HG03196 (cell line): ENCODE measurements around the gene SFXN1.
"Not testable (repeated sequence)": the region's sequence is repeated elsewhere in the genome, so short reads cannot be mapped to it uniquely, and the experiment has no call there.

Experiments used
- ATAC-seq: cut with Tn5 transposase; IDR thresholded peaks from one replicate; pipeline ENCODE4 v1.9.1; 2021; ENCODE audit not compliant: unreplicated experiment

SFXN1 gene

DNA sequence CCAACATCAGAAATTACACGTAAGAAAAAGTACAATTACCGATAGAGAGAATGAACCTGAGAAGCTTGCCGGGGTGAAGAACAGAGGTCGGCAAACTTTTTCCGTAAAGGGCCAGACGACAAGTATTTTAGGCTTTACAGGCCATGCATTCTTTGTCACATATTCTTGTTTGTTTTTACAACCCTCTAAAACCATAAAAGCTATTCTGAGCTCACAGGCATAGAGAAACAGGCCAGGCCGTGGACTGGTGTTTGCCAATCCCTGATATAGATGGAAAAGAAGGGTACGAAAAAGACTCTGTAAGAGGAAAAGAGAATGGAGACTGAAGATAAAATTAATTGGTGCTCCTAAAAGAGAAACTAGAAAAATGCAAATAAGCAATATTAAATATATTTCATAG, 15.4 kb downstream of the SFXN1 start:
- ATAC-seq: no peak

DNA sequence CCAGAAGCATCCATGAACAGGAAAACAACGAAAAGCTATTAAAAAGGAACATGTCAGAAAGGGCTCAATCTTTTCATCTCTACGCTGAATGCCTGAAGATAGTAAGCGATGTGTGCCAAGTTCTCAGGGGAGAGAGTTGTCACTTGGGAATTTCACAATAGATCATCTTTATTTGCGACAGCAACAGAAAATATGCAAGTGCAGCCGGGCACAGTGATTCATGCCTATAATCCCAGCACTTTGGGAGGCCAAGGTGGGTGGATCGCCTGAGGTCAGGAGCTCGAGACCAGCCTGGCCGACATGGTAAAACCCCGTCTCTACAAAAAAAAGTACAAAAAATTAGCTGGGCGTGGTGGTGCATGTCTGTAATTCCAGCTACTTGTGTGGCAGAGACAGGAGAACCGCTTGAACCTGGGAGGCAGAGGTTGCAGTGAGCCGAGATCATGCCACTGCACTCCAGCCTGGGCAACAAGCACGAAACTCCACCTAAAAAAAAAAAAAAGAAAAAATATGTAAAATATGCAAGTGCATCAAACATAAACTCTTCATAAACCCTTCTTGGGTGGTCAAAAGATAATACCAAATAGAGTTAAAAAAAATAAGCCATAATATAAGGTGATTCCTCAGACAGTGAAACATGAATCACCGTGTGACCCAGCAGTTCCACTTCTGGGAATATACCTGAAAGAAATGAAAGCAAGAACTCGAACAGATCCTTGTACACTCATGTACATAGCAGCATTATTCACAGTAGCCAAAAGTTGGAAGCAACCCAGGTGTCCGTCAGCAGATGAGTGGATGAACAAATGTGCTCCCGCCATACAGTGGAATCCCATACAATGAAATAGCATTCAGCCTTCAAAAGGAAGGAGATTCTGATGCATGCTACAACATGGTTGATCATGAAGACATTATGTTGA, 16.2 kb downstream of the SFXN1 start:
- ATAC-seq: no peak

DNA sequence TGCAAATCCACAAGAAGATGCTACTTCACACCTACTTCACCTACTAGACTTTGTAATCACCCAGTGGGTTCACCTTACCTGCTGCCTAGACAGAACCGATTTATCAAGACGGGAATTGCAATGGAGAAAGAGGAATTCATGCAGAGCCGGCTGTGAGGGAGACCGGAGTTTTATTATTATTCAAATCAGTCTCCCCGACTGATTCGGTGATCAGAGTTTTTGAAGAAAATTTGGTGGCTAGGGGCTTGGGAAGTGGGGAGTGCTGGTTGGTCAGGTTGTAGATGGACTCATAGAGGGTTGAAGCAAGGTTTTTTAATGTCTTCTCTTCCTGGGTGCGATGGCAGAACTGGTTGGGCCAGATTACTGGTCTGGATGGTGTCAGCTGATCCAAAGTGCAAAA, 23.4 kb downstream of the SFXN1 start:
- ATAC-seq: no peak

DNA sequence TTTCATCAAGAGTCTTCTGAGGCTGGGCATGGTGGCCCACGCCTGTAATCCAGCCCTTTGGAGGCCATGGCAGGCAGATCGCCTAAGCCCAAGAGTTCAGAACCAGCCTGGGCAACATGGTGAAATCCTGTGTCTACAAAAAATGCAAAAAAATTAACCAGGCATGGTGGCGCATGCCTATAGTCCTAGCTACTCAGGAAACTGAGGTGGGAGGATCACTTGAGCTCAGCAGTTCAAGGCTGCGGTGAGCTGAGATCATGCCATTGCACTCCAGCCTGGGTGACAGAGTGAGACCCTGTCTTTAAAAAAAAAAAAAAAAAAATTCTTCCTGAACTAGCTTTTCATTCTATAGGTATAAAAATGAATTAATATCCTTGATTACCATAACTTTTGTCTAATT, 29.3 kb downstream of the SFXN1 start:
- ATAC-seq: not testable (repeated sequence)

DNA sequence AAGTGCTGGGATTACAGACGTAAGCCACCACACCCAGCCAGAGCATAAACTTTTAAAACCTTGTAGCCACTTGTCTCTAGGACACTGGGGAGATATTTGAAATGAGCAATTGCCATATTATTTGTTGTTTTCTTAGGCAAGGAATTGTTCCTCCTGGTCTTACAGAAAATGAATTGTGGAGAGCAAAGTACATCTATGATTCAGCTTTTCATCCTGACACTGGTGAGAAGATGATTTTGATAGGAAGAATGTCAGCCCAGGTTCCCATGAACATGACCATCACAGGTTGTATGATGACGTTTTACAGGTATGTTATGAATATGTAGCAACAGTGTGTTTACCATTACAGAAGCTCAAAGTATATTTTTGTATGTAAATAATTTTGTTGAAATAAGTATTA, 30.5 kb downstream of the SFXN1 start:
- no peak for ATAC-seq

DNA sequence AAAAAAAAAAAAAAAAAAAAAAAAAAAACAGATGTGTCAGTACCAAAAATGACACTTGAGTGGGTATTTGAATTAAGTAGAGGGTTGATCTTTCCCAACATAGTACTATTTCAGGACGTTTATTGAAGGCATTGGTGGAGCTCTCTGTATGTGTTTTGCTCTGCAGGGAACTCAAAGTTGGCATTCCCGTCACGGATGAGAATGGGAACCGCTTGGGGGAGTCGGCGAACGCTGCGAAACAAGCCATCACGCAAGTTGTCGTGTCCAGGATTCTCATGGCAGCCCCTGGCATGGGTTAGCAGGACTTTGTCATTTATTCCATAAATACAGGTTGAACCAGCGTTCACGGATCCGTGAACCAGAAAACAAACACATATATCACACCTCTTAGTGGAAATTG, 34.9 kb downstream of the SFXN1 start:
- no peak for ATAC-seq

DNA sequence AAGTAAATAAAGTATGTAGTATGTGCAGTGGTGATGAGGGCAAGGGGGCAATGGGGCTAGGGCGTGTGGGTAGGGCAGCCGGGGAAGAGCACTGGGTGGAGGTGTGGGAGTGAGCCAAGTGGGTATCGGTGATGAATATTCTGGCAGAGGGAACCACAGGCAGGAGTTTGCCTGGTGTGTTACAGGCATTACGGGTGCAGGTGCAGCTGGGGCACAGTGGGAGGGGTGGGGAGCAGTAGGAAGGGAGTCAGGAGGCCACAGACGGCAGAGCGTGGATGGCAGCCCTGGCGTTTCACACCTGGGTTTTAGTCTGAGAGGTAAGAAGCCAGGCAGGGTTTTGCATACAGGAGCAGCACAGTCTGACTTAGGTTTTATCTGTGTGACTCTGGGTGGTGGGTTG, 35.4 kb downstream of the SFXN1 start:
- no peak for ATAC-seq

DNA sequence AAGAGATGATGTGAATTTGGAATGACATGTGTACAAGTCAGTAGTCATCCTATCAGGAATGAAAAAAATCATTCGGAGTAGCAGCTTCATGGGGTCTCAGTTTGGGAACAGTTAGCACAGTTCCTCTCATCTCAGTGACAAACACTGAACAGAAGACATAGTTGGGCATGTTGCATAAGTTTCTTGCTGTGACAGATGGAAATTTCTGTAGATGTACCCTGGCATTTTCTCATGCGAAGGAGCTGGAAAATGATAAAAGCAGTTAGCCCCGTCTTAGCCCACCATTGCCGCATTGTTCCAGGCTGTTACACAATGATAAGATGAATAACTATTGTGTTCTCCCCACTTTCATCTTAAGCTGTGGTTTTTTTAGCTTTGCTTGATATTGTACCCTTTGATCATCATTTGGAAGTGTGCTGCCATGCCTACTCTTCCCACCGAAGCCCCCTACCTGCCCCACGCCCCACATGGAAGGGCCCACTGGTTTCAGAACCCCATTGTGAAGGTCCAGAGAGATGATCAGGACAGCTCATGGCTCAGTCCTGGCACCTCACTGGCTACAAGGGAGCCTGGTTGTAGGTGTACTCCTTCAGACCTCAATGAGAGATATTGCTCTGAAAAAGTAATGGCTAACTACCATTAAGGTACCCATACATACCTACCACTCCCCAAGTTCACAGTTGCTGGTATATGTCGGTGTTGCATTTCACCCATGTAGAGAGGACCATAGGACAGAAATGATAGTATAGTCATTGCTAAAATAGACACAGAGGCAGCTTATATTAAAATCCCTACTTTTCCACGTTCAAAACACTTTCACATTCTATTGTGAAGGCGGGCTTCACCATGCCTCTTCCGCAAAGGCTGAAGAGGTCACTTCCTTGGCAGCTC, 38.8 kb downstream of the SFXN1 start:
- no peak for ATAC-seq

DNA sequence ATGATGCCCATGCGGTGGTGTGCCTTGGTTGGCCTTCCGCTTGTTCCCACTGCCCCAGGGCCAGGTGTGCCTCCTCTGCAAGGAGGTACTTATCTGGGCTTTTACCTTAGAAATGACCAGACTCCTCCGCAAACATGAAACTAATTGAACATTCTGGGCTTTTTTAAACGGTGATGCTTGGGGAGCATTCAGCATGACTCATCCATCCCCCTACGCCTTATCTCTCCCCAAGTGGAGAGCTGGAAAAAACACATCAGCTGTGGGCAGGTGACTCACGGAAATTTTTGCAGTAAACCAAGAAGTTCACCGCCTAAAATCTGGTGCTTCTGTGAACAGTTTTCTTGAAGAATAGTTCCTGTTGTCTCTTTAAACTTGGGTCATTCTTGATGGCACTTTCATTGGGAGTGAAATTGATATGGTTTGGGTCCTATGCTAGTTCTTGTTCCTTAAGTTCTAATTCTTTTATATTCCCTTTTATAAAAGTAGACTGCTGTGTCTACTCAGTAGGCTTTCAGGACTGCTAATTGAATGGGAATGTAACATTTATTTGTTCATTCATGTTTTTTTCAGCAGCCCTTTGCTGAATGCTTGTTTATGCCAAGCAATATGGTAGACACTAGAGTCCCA, 39.6 kb downstream of the SFXN1 start:
- ATAC-seq: no peak

DNA sequence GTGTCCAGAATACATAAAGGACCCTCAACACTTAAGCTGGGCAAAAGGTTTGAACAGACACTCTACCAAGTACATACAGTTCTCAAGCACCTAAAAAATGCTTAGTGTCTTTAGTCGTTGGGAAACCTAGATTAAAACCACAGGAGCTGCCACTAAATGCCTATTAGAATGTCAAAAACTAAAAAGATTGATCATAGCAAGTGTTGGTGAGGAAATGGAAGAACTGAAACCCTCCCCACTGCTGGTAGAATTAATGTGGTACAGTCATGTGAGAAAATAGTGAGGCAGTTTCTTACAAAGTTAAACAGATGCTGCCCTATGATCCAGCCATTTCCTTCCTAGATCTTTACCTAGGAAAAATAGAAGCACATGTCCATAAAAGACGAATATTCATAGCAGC, 40.6 kb downstream of the SFXN1 start:
- no peak for ATAC-seq

DNA sequence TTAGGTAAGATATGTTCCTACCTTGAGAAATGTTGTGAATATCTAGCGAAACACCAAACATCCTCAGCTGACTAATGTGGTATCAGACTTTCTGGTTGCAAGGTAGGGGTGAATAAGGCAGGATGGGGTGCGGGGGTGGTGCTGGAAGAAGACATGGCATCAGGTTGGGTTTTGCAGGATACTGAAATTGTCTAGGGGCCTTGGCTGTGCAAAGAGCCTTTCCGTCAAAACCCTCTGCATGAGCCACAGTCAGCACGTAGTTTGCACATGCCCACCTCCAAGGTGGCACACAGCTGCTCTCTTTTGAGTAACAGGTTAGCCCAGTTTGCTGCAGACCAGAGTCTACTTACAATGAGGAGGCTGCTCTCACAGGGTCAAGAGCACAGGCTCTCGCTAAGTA, 42.0 kb downstream of the SFXN1 start:
- no peak for ATAC-seq

DNA sequence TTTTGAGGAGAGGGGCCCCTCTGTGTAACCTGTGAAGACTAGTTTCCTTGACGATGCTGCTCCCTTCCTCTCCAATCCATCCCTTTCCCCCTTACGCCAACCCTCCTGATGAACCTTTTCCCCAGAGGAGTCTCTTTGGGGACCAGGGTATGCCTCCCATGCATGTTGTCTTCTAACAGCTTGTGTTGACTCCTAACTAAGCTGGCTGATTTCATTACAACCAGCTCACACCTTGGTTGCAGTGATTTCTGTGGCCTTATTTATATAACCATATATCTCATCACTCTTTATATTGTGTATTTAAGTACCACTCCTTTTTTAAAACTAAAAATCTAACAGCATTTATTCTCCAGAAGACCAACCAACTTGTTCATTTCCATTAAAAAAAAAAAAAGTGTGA, 42.5 kb downstream of the SFXN1 start:
- no peak for ATAC-seq

DNA sequence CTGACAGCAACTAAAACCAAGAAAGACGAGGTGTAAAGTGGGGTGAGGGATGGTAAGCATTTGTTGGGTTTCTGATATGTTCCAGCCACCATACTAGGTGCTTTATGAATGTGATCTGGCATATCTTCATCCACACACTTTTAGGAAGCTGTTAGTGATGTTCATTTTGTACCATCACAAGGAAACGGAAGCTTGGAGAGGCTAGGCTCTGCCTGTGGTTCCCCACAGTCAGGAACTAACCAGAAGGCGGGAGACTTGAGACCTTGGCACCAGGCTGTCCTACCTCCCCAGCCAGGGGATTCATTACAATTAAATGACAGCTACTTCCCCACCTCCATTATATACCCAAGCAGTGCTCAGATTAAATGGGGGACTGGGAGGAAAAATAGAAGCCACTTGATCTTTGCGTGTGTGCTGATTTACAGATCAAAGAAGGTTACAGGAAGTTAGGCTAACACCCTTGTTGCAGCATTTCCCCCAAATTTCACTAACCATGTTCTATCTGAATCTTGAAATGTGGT, 43.0 kb downstream of the SFXN1 start:
- ATAC-seq: no peak

DNA sequence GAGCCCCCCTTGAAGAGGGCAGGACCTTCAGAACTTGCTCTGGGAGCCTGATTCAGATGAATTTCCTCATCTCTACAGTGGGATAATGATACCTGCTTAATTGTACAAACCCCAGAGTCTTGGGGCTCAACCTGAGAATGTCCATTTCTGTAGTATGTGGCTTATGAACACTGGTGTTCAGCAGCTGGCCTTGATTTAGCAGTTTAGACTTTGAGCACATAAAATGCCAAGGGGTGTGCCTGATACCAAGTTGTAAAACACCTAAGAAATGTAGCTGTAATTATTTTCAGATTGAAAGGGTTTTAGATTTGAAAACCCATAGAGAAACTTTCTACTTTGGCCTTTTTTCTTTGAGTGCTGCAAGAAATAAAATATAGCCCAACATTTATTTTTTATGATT, 44.9 kb downstream of the SFXN1 start:
- ATAC-seq: no peak

DNA sequence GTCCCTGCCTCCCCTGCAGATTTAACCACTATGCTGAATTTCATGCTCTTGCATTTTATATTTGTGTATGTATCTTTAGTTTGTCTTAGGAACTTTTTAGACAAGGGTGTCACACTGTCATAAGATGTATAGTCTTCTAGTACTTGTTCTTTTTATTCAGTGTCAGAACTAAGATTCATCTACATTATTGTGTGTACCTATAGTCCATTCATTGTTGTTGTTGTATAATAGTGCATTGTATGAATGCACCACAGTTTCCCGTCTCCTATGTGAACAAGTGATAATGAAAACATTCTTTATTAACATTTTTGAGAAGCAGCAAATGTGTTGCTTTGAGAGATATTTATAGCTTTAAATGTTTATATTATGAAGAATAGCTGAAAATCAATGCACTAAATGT, 45.9 kb downstream of the SFXN1 start:
- no peak for ATAC-seq

DNA sequence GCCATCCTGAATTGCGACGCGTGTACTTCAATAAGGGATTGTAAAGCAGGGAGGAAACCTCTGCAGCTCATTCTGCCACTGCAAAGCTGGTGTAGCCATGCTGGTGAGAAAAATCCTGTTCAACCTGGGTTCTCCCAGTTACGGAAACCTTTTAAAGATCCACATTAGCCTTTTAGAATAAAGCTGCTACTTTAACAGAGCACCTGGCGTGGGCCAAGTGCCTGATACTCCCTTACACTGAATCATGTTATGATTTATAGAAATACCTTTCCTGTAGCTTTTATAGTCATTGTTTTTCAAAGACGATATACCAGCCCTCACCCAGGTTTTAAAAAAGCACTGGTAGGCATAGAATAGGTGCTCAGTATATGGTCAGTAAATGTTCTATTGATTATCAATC, 48.3 kb downstream of the SFXN1 start:
- no peak for ATAC-seq

DNA sequence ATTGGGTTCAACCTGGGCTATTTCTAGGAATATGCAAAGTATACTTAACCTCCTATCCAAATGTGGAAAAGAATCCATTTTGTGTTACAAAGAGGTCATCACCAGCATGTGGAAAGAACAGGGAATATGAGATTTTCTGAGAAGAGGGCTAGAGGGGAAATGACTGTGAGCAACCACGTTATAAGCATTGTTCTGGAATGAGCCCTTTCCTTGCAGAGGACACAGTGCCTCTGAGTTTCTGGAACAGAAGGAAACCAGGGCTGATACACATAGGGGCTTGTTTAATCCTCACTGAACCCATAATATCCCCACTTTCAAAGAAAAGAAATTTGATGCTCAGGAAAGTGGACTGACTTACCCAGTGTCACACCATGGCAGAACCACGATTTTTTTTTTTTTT, 53.0 kb downstream of the SFXN1 start:
- ATAC-seq: no peak

DNA sequence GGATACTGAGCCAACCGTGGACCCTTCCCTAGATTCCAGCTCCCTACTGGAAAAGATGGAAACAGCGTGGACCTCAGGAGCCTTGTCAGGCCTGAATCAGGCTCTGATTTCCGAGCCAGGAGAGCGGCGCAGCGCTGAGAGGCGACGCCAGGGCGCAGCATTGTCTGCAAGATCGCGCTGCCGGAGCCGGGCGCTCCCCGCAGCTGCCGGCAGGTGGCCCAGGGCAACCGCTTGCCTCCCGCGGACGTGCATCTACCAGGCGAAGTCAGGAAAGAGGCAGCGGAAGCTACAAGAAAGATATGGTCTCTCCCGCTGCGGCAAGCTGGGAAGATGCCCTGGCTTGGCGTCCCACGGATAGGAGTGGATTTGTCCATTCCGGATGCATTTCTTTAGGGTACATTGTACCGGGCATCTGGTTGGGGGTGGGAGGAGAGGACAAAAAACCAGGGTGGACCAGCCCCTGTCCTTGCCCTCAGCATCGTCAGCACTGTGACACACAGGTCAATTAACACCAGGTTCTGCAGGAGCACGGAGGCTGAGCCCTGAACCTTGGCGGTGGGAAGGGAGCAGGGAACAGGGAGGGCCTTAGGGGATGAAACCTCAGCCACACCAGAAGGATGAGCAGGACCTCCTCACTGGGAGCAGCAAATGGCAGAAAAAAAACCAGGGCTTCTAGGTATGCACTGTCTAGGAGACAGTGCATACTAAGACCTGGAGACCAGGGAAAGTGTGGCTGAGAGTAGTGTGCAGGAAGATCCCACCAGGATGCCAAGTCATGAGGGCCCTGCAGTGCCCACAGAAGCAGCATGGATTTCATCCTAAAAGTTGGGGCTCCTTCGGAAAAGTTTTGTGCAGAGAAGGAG, 55.9 kb downstream of the SFXN1 start:
- peak; percentile 96 for ATAC-seq

DNA sequence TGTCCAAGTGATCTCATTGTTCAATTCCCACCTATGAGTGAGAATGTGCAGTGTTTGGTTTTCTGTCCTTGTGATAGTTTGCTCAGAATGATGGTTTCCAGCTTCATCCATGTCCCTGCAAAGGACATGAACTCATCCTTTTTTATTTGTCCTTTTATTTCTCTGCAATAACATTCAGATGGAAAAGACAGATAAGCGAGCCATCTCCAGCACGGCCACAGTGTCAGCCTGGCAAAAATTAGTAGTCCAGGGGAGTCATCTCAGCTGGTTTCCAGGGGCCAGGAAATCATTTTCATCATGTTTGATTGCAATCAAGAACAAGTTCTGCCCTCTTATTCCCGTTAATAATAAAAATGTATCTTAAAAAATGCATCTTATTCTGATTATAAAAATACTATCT, 57.0 kb downstream of the SFXN1 start:
- ATAC-seq: not testable (repeated sequence)

DNA sequence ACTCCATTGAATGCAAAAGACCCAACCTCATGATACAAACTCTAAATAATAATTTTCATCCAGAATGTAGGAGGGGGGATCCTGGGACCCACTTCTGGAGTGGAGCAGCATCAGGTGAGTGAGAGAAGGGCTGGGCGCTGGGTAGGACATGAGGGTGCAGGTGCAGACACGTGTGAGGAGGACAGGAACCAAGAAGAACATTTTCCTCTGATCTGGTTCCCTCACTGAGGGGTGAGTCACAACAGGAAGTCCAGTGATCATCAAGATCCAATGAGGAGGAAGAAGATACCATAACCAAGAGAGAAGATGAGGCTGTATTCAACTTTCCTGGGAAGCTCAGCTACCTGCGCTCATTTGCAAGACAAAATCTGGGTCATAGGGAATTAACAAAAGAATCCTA, 57.4 kb downstream of the SFXN1 start:
- no peak for ATAC-seq
